ENCODE data around the gene PRSS21. TPM values are rescaled to one million over a fixed set of nuclear protein-coding genes. Genes with fewer than 3 reads are reported as not detected.

PRSS21 gene
- total RNA-seq, 4 donors from 2014 or later: not detected

DNA sequence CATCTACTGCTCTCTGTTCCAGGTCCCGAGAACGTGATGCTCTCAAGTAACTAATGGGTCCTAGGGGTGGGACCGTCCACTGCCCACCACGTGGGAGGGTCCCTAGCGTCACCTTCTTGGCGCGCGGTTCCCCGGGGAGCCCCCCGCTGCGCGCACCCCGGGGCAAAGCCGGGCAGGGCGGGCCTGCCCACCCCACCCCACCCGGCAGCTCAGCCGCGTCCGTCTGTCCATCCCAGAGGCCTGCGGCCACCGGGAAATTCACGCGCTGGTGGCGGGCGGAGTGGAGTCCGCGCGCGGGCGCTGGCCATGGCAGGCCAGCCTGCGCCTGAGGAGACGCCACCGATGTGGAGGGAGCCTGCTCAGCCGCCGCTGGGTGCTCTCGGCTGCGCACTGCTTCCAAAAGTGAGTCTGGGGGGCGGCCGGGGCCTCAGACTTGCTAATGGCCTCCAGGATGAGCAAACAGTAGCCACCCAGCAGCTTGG is 18.3 kb upstream of the PRSS21 start:
- TF ChIP-seq POLR2A (IDR thresholded peaks at IDR 0.05) (no peak), EP300 (IDR thresholded peaks at IDR 0.05) (no peak)
- TF ChIP-seq, protein P1, sequence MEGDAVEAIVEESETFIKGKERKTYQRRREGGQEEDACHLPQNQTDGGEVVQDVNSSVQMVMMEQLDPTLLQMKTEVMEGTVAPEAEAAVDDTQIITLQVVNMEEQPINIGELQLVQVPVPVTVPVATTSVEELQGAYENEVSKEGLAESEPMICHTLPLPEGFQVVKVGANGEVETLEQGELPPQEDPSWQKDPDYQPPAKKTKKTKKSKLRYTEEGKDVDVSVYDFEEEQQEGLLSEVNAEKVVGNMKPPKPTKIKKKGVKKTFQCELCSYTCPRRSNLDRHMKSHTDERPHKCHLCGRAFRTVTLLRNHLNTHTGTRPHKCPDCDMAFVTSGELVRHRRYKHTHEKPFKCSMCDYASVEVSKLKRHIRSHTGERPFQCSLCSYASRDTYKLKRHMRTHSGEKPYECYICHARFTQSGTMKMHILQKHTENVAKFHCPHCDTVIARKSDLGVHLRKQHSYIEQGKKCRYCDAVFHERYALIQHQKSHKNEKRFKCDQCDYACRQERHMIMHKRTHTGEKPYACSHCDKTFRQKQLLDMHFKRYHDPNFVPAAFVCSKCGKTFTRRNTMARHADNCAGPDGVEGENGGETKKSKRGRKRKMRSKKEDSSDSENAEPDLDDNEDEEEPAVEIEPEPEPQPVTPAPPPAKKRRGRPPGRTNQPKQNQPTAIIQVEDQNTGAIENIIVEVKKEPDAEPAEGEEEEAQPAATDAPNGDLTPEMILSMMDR (IDR thresholded peaks at IDR 0.05): no peak
- DNase-seq (ENCODE audit: low spot score in 2 of 2): no peak
- H3K36me3 ChIP-seq: no peaks in the 10 kb centered on the region
- no peaks in the 10 kb centered on the region for H3K4me1 ChIP-seq
- H3K27me3 ChIP-seq: peaks cover 0 to 16% of the 10 kb centered on the region in 2 donors
- H3K27ac ChIP-seq: no peak overlapping the region
- peaks cover 0 to 10% (median 4%) of the 10 kb centered on the region in 4 donors for H3K9me3 ChIP-seq
- H3K4me3 ChIP-seq: no peak overlapping the region
- 85 to 86% methylated on average over 28 to 39 of the region's 39 CpGs for WGBS, 2 donors

GRCh38 chr16:2799205-2799858 is 17.7 kb upstream of the PRSS21 start:
- Histone ChIP-seq H3K27me3 (peaks cover 0 to 15% of the 10 kb centered on the region in 2 donors), H3K9me3 (peaks cover 0 to 16% (median 7%) of the 10 kb centered on the region in 4 donors), H3K4me1 (no peaks in the 10 kb centered on the region), H3K36me3 (no peaks in the 10 kb centered on the region), H3K4me3 (no peak overlapping the region), H3K27ac (no peak overlapping the region)
- no peak for DNase-seq (ENCODE audit: low spot score in 2 of 2)
- TF ChIP-seq EP300 (IDR thresholded peaks at IDR 0.05): no peak
- no peak for TF ChIP-seq POLR2A (IDR thresholded peaks at IDR 0.05)
- TF ChIP-seq, protein P1 (IDR thresholded peaks at IDR 0.05): no peak
- WGBS, 2 donors: 79 to 83% methylated on average over 20 to 21 of the region's 21 CpGs

GRCh38 chr16:2799859-2800226 is 17.2 kb upstream of the PRSS21 start:
- Histone ChIP-seq H3K36me3 (no peaks in the 10 kb centered on the region), H3K9me3 (peaks cover 0 to 21% (median 8%) of the 10 kb centered on the region in 4 donors), H3K27ac (no peak overlapping the region), H3K27me3 (peaks cover 0 to 10% of the 10 kb centered on the region in 2 donors), H3K4me1 (no peaks in the 10 kb centered on the region), H3K4me3 (no peak overlapping the region)
- no peak for TF ChIP-seq EP300 (IDR thresholded peaks at IDR 0.05)
- TF ChIP-seq, protein P1 (IDR thresholded peaks at IDR 0.05): no peak
- no peak for TF ChIP-seq POLR2A (IDR thresholded peaks at IDR 0.05)
- 59 to 85% methylated on average over 1 of the region's 1 CpG for WGBS, 2 donors
- no peak for DNase-seq (ENCODE audit: low spot score in 2 of 2)

GRCh38 chr16:2803545-2804195 is 13.4 kb upstream of the PRSS21 start:
- H3K36me3 ChIP-seq: no peaks in the 10 kb centered on the region
- no peaks in the 10 kb centered on the region for H3K4me1 ChIP-seq
- no peak overlapping the region for H3K4me3 ChIP-seq
- no peak for TF ChIP-seq POLR2A (IDR thresholded peaks at IDR 0.05)
- no peak for TF ChIP-seq EP300 (IDR thresholded peaks at IDR 0.05)
- TF ChIP-seq, protein P1 (IDR thresholded peaks at IDR 0.05): no peak
- H3K9me3 ChIP-seq: peaks cover 0 to 29% (median 8%) of the 10 kb centered on the region in 4 donors
- no peak for DNase-seq (ENCODE audit: low spot score in 2 of 2)
- WGBS, 2 donors: 80% methylated on average over 3 of the region's 3 CpGs
- H3K27me3 ChIP-seq: no peaks in the 10 kb centered on the region
- no peak overlapping the region for H3K27ac ChIP-seq

- Histone ChIP-seq H3K4me1 (no peaks in the 10 kb centered on the region), H3K36me3 (no peaks in the 10 kb centered on the region), H3K9me3 (peaks cover 0 to 30% (median 8%) of the 10 kb centered on the region in 4 donors), H3K4me3 (no peak overlapping the region), H3K27ac (no peak overlapping the region), H3K27me3 (no peaks in the 10 kb centered on the region)
- 84 to 97% methylated on average over 4 of the region's 4 CpGs for WGBS, 2 donors
- TF ChIP-seq, protein P1 (IDR thresholded peaks at IDR 0.05): no peak
- TF ChIP-seq POLR2A (IDR thresholded peaks at IDR 0.05): no peak
- TF ChIP-seq EP300 (IDR thresholded peaks at IDR 0.05): no peak
- no peak for DNase-seq (ENCODE audit: low spot score in 2 of 2)
Observed at GRCh38 chr16:2804728-2805127, 12.3 kb upstream of the PRSS21 start.

Data from tibial nerve (tissue), 4 donors.